LoVo (cell line): ENCODE data around the gene ABCA3.

Source experiments
- DNase-seq: peaks from one replicate; pipeline ENCODE4 v3.0.0-alpha.2; 2016; ENCODE audit warnings: low spot score

ABCA3 gene

GRCh38 chr16:2233872-2234812 is 106.4 kb downstream of the ABCA3 start:
- DNase-seq = no peak

- no peak for DNase-seq
These were observed 107.3 kb downstream of the ABCA3 start for GRCh38 chr16:2233046-2233775.

- no peak for DNase-seq
These were observed 108.2 kb downstream of the ABCA3 start for GRCh38 chr16:2232094-2232990.

GRCh38 chr16:2231016-2231931 is 109.3 kb downstream of the ABCA3 start:
- no peak for DNase-seq

- DNase-seq = no peak
These were observed 110.2 kb downstream of the ABCA3 start for GRCh38 chr16:2230376-2230775.

- DNase-seq = no peak
These were observed 110.8 kb downstream of the ABCA3 start for GRCh38 chr16:2229632-2230250.

- DNase-seq = no peak
These were observed 111.4 kb downstream of the ABCA3 start for GRCh38 chr16:2229091-2229490.

GRCh38 chr16:2228161-2228824 is 112.2 kb downstream of the ABCA3 start:
- DNase-seq = no peak

GRCh38 chr16:2226918-2227317 is 113.6 kb downstream of the ABCA3 start:
- no peak for DNase-seq

- DNase-seq = peak; percentile 39
These were observed 114.2 kb downstream of the ABCA3 start for GRCh38 chr16:2226245-2226793.
